ENCODE data around the gene PRR19.

PRR19 gene

DNA sequence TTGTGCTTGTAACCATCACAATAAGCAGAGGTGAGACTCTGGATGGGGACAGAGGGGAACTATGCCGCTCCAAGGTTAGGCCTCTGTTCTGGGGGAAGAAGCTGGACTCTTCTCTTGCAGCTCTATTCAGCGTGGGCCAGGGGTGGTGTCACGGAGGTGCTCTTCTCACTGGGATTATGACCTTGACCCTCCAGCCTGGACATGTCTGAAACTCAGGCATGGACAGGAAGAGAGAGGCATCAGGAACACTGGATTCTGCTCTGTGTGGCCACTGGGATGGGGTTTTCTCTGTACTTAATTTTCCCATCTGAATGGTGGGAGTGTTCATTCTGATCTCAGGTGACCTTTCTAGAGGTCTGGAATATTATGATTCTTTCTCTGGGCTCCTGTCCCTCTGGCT, 31.1 kb downstream of the PRR19 start:
- Histone ChIP-seq H3K27me3 (ENCODE audit: control insufficient read depth in 3 of 3, insufficient read depth in 3 of 3, low read depth in 1 of 3, low read length in 3 of 3) (no peaks in the 10 kb centered on the region), H3K36me3 (replicated peaks in 1 of 2; ENCODE audit: control insufficient read depth in 2 of 2, insufficient read depth in 2 of 2, low read length in 2 of 2) (peaks cover 7 to 35% of the 10 kb centered on the region in 2 donors), H3K23ac (ENCODE audit: low read depth, low read length, poor library complexity) (no peak overlapping the region)

DNA sequence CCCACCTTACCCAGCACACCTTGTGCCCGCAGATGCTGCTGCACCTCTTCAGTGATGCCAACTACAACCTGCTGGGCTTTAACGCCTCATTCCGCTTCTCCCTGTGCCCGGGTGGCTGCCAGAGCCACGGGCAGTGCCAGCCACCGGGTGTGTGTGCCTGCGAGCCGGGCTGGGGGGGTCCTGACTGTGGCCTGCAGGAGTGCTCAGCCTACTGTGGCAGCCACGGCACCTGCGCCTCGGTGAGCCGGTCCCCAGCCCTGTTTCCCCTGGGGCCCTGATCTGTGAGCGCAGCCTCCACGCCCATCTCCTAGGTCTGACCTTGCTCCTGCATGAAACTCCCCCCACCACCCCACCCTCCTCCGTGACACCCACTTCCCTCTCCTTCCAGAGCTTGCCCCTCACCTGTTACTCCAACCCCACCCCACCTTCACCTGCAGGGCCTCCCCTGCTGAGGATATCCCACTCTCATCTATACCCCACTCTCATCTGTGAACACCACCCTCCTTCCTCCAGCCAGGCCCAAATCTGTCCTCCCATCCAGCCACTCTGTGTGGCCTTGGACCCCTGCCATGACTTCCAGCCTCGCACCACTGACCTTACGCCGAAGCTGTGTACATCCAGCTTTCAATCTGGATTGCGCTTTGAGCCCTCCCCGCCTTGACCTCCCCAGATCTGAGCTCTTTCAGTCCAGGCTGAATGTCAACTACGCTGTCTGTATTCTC, 32.2 kb downstream of the PRR19 start:
- Histone ChIP-seq H4K91ac (ENCODE audit: low read depth, low read length, poor library complexity) (no peak overlapping the region), H3K23ac (ENCODE audit: low read depth, low read length, poor library complexity) (no peak overlapping the region), H2BK5ac (ENCODE audit: low read length) (no peak overlapping the region), H3K4me1 (ENCODE audit: control insufficient read depth in 2 of 2, insufficient read depth in 1 of 2, low read depth in 1 of 2, low read length in 2 of 2) (no peaks in the 10 kb centered on the region), H3K27me3 (ENCODE audit: control insufficient read depth in 3 of 3, insufficient read depth in 3 of 3, low read depth in 1 of 3, low read length in 3 of 3) (no peaks in the 10 kb centered on the region), H3K9ac (ENCODE audit: low read depth, low read length, poor library complexity) (no peak overlapping the region), H3K79me1 (ENCODE audit: low read depth, low read length) (peaks cover 13% of the 10 kb centered on the region), H2BK15ac (ENCODE audit: low read length) (no peak overlapping the region), H3K36me3 (replicated peaks in 1 of 2; ENCODE audit: control insufficient read depth in 2 of 2, insufficient read depth in 2 of 2, low read length in 2 of 2) (peaks cover 7 to 40% of the 10 kb centered on the region in 2 donors), H2BK12ac (ENCODE audit: low read length) (no peak overlapping the region), H3K4me2 (ENCODE audit: insufficient read depth, low read length, poor library complexity, severe bottlenecking) (no peak overlapping the region), H2BK120ac (ENCODE audit: low read depth, low read length) (no peak overlapping the region), H2AK5ac (ENCODE audit: low read depth, low read length) (no peak overlapping the region), H3K18ac (ENCODE audit: low read length) (no peak overlapping the region), H3K14ac (ENCODE audit: low read length) (peak overlapping the region; percentile 56), H2AFZ (ENCODE audit: low read length) (no peak overlapping the region), H4K8ac (ENCODE audit: low read depth, low read length) (no peak overlapping the region), H3K4me3 (ENCODE audit: low read length in 2 of 2) (no peak overlapping the region), H3K27ac (replicated peaks; ENCODE audit: low read length) (no peak overlapping the region), H3K4ac (ENCODE audit: low read length) (no peak overlapping the region), H3K9me3 (replicated peaks in 1 of 2; ENCODE audit: control insufficient read depth in 2 of 2, insufficient read depth in 1 of 2, low read depth in 1 of 2, low read length in 2 of 2) (no peaks in the 10 kb centered on the region)
- no peak for DNase-seq (ENCODE audit: low spot score)
- no CpG with 5 or more reads among the region's 21 CpGs for WGBS, 2 donors (ENCODE audit: extremely low coverage in 2 of 2, insufficient read length in 2 of 2, insufficient replicate concordance in 1 of 2)

More for the DNA sequence above, 31.1 kb downstream of the PRR19 start:
- Histone ChIP-seq H3K4me3 (ENCODE audit: low read length in 2 of 2) (no peak overlapping the region), H2BK120ac (ENCODE audit: low read depth, low read length) (no peak overlapping the region), H2AFZ (ENCODE audit: low read length) (no peak overlapping the region), H2BK5ac (ENCODE audit: low read length) (no peak overlapping the region), H3K9ac (ENCODE audit: low read depth, low read length, poor library complexity) (no peak overlapping the region), H2AK5ac (ENCODE audit: low read depth, low read length) (no peak overlapping the region), H3K9me3 (replicated peaks in 1 of 2; ENCODE audit: control insufficient read depth in 2 of 2, insufficient read depth in 1 of 2, low read depth in 1 of 2, low read length in 2 of 2) (no peaks in the 10 kb centered on the region), H3K4me2 (ENCODE audit: insufficient read depth, low read length, poor library complexity, severe bottlenecking) (no peak overlapping the region), H3K27ac (replicated peaks; ENCODE audit: low read length) (no peak overlapping the region), H3K14ac (ENCODE audit: low read length) (no peak overlapping the region), H3K4ac (ENCODE audit: low read length) (no peak overlapping the region), H4K91ac (ENCODE audit: low read depth, low read length, poor library complexity) (no peak overlapping the region), H3K4me1 (ENCODE audit: control insufficient read depth in 2 of 2, insufficient read depth in 1 of 2, low read depth in 1 of 2, low read length in 2 of 2) (no peaks in the 10 kb centered on the region), H2BK12ac (ENCODE audit: low read length) (no peak overlapping the region), H3K79me1 (ENCODE audit: low read depth, low read length) (peaks cover 15% of the 10 kb centered on the region), H2BK15ac (ENCODE audit: low read length) (no peak overlapping the region), H3K18ac (ENCODE audit: low read length) (no peak overlapping the region), H4K8ac (ENCODE audit: low read depth, low read length) (no peak overlapping the region)
- WGBS, 2 donors (ENCODE audit: extremely low coverage in 2 of 2, insufficient read length in 2 of 2, insufficient replicate concordance in 1 of 2), result no CpG with 5 or more reads among the region's 3 CpGs
- no peak for DNase-seq (ENCODE audit: low spot score)

DNA sequence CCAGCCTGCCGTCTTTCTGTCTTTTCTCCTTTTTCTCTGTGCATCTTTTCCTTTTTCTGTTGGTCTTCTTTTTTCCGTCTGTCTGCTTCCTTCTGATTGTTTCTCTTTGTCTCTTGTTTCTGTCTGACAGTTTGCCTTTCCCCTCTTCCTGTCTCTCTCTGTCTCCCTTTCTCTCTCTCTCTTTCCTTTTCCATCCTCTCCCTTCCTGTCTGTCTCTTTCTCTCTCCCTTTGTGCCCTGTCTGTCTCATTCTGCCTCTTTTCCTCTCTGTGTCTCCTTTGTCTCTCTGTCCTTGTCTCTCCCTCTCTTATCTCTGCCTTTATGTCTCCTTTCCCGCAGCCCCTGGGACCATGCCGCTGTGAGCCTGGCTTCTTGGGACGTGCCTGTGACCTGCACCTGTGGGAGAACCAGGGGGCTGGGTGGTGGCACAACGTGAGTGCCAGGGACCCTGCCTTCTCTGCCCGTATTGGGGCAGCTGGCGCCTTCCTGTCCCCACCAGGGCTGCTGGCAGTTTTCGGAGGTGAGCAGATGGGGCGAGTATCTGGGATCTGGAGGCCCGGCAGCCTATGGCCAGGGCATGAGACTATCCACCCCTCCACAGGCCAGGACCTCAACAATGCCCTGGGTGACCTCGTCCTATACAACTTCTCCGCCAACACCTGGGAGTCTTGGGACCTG, 32.9 kb downstream of the PRR19 start:
- H2BK120ac ChIP-seq (ENCODE audit: low read depth, low read length), result no peak overlapping the region
- no peak overlapping the region for H2AK5ac ChIP-seq (ENCODE audit: low read depth, low read length)
- H3K79me1 ChIP-seq (ENCODE audit: low read depth, low read length), result peaks cover 13% of the 10 kb centered on the region
- H3K4me1 ChIP-seq (ENCODE audit: control insufficient read depth in 2 of 2, insufficient read depth in 1 of 2, low read depth in 1 of 2, low read length in 2 of 2), result no peaks in the 10 kb centered on the region
- H3K18ac ChIP-seq (ENCODE audit: low read length), result no peak overlapping the region
- H3K23ac ChIP-seq (ENCODE audit: low read depth, low read length, poor library complexity), result no peak overlapping the region
- H3K4ac ChIP-seq (ENCODE audit: low read length), result no peak overlapping the region
- H3K14ac ChIP-seq (ENCODE audit: low read length), result no peak overlapping the region
- H3K27me3 ChIP-seq (ENCODE audit: control insufficient read depth in 3 of 3, insufficient read depth in 3 of 3, low read depth in 1 of 3, low read length in 3 of 3), result no peaks in the 10 kb centered on the region
- DNase-seq (ENCODE audit: low spot score), result no peak
- H3K4me2 ChIP-seq (ENCODE audit: insufficient read depth, low read length, poor library complexity, severe bottlenecking), result no peak overlapping the region
- H2BK12ac ChIP-seq (ENCODE audit: low read length), result no peak overlapping the region
- H3K4me3 ChIP-seq (ENCODE audit: low read length in 2 of 2), result no peak overlapping the region
- H3K9me3 ChIP-seq (replicated peaks in 1 of 2; ENCODE audit: control insufficient read depth in 2 of 2, insufficient read depth in 1 of 2, low read depth in 1 of 2, low read length in 2 of 2), result no peaks in the 10 kb centered on the region
- WGBS, 2 donors (ENCODE audit: extremely low coverage in 2 of 2, insufficient read length in 2 of 2, insufficient replicate concordance in 1 of 2), result no CpG with 5 or more reads among the region's 13 CpGs
- H2BK5ac ChIP-seq (ENCODE audit: low read length), result no peak overlapping the region
- no peak overlapping the region for H4K8ac ChIP-seq (ENCODE audit: low read depth, low read length)
- no peak overlapping the region for H2BK15ac ChIP-seq (ENCODE audit: low read length)
- H3K9ac ChIP-seq (ENCODE audit: low read depth, low read length, poor library complexity), result no peak overlapping the region
- H4K91ac ChIP-seq (ENCODE audit: low read depth, low read length, poor library complexity), result no peak overlapping the region
- peaks cover 7 to 45% of the 10 kb centered on the region in 2 donors for H3K36me3 ChIP-seq (replicated peaks in 1 of 2; ENCODE audit: control insufficient read depth in 2 of 2, insufficient read depth in 2 of 2, low read length in 2 of 2)
- H2AFZ ChIP-seq (ENCODE audit: low read length), result no peak overlapping the region
- no peak overlapping the region for H3K27ac ChIP-seq (replicated peaks; ENCODE audit: low read length)

DNA sequence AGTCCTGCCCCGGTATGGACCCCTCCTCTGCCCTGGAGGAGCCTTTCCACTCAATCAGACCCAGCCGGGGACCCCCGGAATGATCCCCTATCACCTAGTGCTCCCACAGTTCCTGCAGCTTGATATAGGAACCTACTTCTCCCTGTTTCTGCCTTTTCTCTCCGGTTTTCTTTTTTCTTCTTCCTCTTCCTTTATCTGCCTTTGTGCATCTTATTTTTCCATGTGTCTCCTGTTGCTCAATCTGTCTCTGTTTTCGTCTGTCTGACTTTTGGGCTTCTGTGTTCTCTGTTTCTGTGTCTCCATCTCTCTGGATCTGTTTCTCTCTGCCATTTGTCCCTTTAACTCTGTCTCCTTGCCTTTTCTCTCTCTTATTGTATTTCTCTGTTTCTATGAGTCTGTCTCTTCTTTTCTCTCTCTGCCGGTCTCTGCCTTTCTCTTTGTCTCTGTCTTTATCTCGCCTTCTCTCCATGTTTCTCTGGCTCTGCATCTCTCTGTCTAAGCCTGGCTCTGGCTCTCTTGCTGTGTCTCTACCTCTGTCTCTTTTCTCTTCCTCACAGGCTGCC, 33.5 kb downstream of the PRR19 start:
- H4K8ac ChIP-seq (ENCODE audit: low read depth, low read length), result no peak overlapping the region
- no peak overlapping the region for H2AK5ac ChIP-seq (ENCODE audit: low read depth, low read length)
- H3K14ac ChIP-seq (ENCODE audit: low read length), result no peak overlapping the region
- no peak overlapping the region for H2BK15ac ChIP-seq (ENCODE audit: low read length)
- H2BK5ac ChIP-seq (ENCODE audit: low read length), result no peak overlapping the region
- H3K36me3 ChIP-seq (replicated peaks in 1 of 2; ENCODE audit: control insufficient read depth in 2 of 2, insufficient read depth in 2 of 2, low read length in 2 of 2), result peaks cover 7 to 48% of the 10 kb centered on the region in 2 donors
- H3K23ac ChIP-seq (ENCODE audit: low read depth, low read length, poor library complexity), result no peak overlapping the region
- H3K79me1 ChIP-seq (ENCODE audit: low read depth, low read length), result peaks cover 13% of the 10 kb centered on the region
- no peak overlapping the region for H3K18ac ChIP-seq (ENCODE audit: low read length)
- H3K27me3 ChIP-seq (ENCODE audit: control insufficient read depth in 3 of 3, insufficient read depth in 3 of 3, low read depth in 1 of 3, low read length in 3 of 3), result no peaks in the 10 kb centered on the region
- no peak overlapping the region for H2BK120ac ChIP-seq (ENCODE audit: low read depth, low read length)
- no peak for DNase-seq (ENCODE audit: low spot score)
- H3K4me1 ChIP-seq (ENCODE audit: control insufficient read depth in 2 of 2, insufficient read depth in 1 of 2, low read depth in 1 of 2, low read length in 2 of 2), result no peaks in the 10 kb centered on the region
- no peak overlapping the region for H3K4ac ChIP-seq (ENCODE audit: low read length)
- no peak overlapping the region for H2BK12ac ChIP-seq (ENCODE audit: low read length)
- WGBS, 2 donors (ENCODE audit: extremely low coverage in 2 of 2, insufficient read length in 2 of 2, insufficient replicate concordance in 1 of 2), result no CpG with 5 or more reads among the region's 7 CpGs
- H2AFZ ChIP-seq (ENCODE audit: low read length), result no peak overlapping the region
- no peaks in the 10 kb centered on the region for H3K9me3 ChIP-seq (replicated peaks in 1 of 2; ENCODE audit: control insufficient read depth in 2 of 2, insufficient read depth in 1 of 2, low read depth in 1 of 2, low read length in 2 of 2)
- H3K4me2 ChIP-seq (ENCODE audit: insufficient read depth, low read length, poor library complexity, severe bottlenecking), result no peak overlapping the region
- H3K9ac ChIP-seq (ENCODE audit: low read depth, low read length, poor library complexity), result no peak overlapping the region
- H3K27ac ChIP-seq (replicated peaks; ENCODE audit: low read length), result no peak overlapping the region
- H3K4me3 ChIP-seq (ENCODE audit: low read length in 2 of 2), result no peak overlapping the region
- no peak overlapping the region for H4K91ac ChIP-seq (ENCODE audit: low read depth, low read length, poor library complexity)
